Pancreas (tissue), 10 donors: ENCODE results near the gene TMEM150B. TPM values are rescaled to one million over a fixed set of nuclear protein-coding genes. Genes with fewer than 3 reads are reported as not detected.
A peak's percentile ranks its signal among the peaks of the same experiment; 100 is the strongest.
"Not testable (repeated sequence)": the region's sequence is repeated elsewhere in the genome, so short reads cannot be mapped to it uniquely, and the experiment has no call there.

Source experiments
- ATAC-seq, 4 donors: fragments of 200-7000 bp; cut with Tn5 transposase; one replicate each; pipeline versions ENCODE4 v1.8.0 to v1.9.1; 2020; ENCODE audit warnings: mild to moderate bottlenecking in 4 of 4, moderate library complexity in 4 of 4
- DNase-seq, 6 donors: peaks; one replicate each; pipeline ENCODE4 v3.0.0-alpha.2; 2020
- FAIRE-seq: peaks from 2 replicates; lab custom pipeline; 2012; peaks lifted over from hg19 to GRCh38; lab: Jason Lieb, UNC
- H3K27ac ChIP-seq, 4 donors: fragments of 200-600 bp; sonication (generic); 1 replicate in 3 of 4; 2 replicates in 1 of 4; pipeline versions ENCODE4 v1.5.0 to v1.8.0; 2020
- H3K27me3 ChIP-seq, 4 donors: fragments of 200-600 bp; one replicate each; pipeline ENCODE4 v1.8.0; 2021
- H3K36me3 ChIP-seq, 3 donors: fragments of 200-600 bp; sonication (generic) in 1 of 3; one replicate each; pipeline versions ENCODE4 v1.5.0 to v1.8.0; 2020 to 2021
- H3K4me1 ChIP-seq, 3 donors: fragments of 200-600 bp; one replicate each; pipeline ENCODE4 v1.8.0; 2021
- H3K4me3 ChIP-seq, 4 donors: fragments of 200-600 bp; sonication (generic) in 2 of 4; one replicate each; pipeline versions ENCODE4 v1.5.0 to v1.8.0; 2020 to 2021
- H3K9me3 ChIP-seq, 4 donors: fragments of 200-600 bp; one replicate each; pipeline ENCODE4 v1.8.0; 2021
- CTCF ChIP-seq, 4 donors: fragments of 200-600 bp; sonication (generic) in 3 of 4; IDR thresholded peaks; one replicate each; pipeline versions ENCODE4 v1.5.0 to v1.8.0; 2021; ENCODE audit warnings: antibody characterized with exemption in 4 of 4
- WGBS, 2 donors: extraction: QIAGEN DNeasy Blood & Tissue Kit; methylation state at CpG; one replicate each; pipeline ENCODE4 v1.1.7; 2013; 5-methylcytosine and 5-hydroxymethylcytosine counted together
- intact Hi-C, 3 donors: fragments of 100-400 bp; cut with DNase I; formaldehyde crosslinking; loops; one replicate each; pipeline versions ENCODE4 v1.11.1 to v1.14.2; 2022
- polyA plus RNA-seq, 2 donors: library from polyadenylated mRNA; stranded (reverse); fragments of 200-250 nt; gene quantifications; one replicate each; pipeline ENCODE4 v1.2.3, GENCODE V29; 2013
- total RNA-seq, 6 donors: library from RNA; stranded (reverse); fragmentation: NEBNext Ultra II Directional in 4 of 6; extraction: Animal tissue kit (Norgen Biotek cat#: 25700) in 4 of 6; gene quantifications; one replicate each; pipeline versions ENCODE4 v1.2.1 to v1.2.4, GENCODE V29; 2021 to 2023
- donor health status: healthy with polysubstance abuse.
- donor health status: DM: no; HTN: no; CAD: no; lungs with moderate emphysema.
- donor health status: DM: no; HTN: no; CAD: no.
- donor health status: control.
- donor health status: control.
- donor health status: Bipolar disorder and iron deficiency.
- donor health status: DM: yes; HTN: yes; CAD: no.
- donor health status: DM: no; HTN: no; CAD: no.
- donor health status: DM: no; HTN: no; CAD: no.
- donor health status: DM: yes; HTN: yes; CAD: no.

The TMEM150B gene
- total and polyA plus RNA-seq, 8 donors, result 0.14 to 1.3 (median 0.57) TPM; not detected in 4

- no peaks in the 10 kb centered on the region for H3K4me1 ChIP-seq
- TF ChIP-seq CTCF (IDR thresholded peaks at IDR 0.05), result no peak
- no peak for FAIRE-seq
- 2 to 4% methylated on average over 19 to 31 of the region's 44 CpGs for WGBS, 2 donors
- peak overlapping the region; percentile 62 to 98 (median 89) for H3K27ac ChIP-seq
- H3K9me3 ChIP-seq, result no peaks in the 10 kb centered on the region
- intact Hi-C loops, result no loop called here
- H3K4me3 ChIP-seq, result peak overlapping the region; percentile 35 to 62 (median 55)
- H3K36me3 ChIP-seq, result peaks cover 0 to 4% (median 0%) of the 10 kb centered on the region in 3 donors
- no peaks in the 10 kb centered on the region for H3K27me3 ChIP-seq
- peak in 5 of 6 donors; percentile 43 to 79 (median 46) for DNase-seq
- no peak for ATAC-seq
These were observed 15.0 kb upstream of the TMEM150B start for GRCh38 chr19:55339889-55340783.

- peak; percentile 6 to 29 (median 20) for TF ChIP-seq CTCF (IDR thresholded peaks at IDR 0.05)
- WGBS, 2 donors, result 0% methylated on average over 62 to 63 of the region's 63 CpGs
- H3K4me3 ChIP-seq, result peak within 1 kb of the TSS; percentile 35 to 62 (median 55)
- no peaks in the 10 kb centered on the region for H3K9me3 ChIP-seq
- H3K4me1 ChIP-seq, result no peaks in the 10 kb centered on the region
- DNase-seq (peak; percentile 100), ATAC-seq (peak; percentile 79 to 91 (median 86)), FAIRE-seq (peak; percentile 99)
- H3K27me3 ChIP-seq, result no peaks in the 10 kb centered on the region
- H3K27ac ChIP-seq, result peak within 1 kb of the TSS; percentile 96 to 98 (median 97)
- H3K36me3 ChIP-seq, result peaks cover 0 to 4% (median 0%) of the 10 kb centered on the region in 3 donors
- intact Hi-C loops, result no loop called here
These were observed 14.2 kb upstream of the TMEM150B start, which contains the start of gene KMT5C for GRCh38 chr19:55339105-55339888. KMT5C (plus strand) TSS chr19:55339876; CDS start chr19:55341937, 2,061 bp downstream.

GRCh38 chr19:55336101-55336500, 11.0 kb upstream of the TMEM150B start:
- no peak for FAIRE-seq
- 70 to 83% methylated on average over 7 of the region's 7 CpGs for WGBS, 2 donors
- DNase-seq, result no peak
- no peak for ATAC-seq
- intact Hi-C loops, result no loop called here
- H3K9me3 ChIP-seq, result no peaks in the 10 kb centered on the region
- no peak overlapping the region for H3K27ac ChIP-seq
- no peaks in the 10 kb centered on the region for H3K36me3 ChIP-seq
- H3K4me3 ChIP-seq, result no peak overlapping the region
- H3K27me3 ChIP-seq, result peaks cover 0 to 5% (median 0%) of the 10 kb centered on the region in 4 donors
- no peak for TF ChIP-seq CTCF (IDR thresholded peaks at IDR 0.05)
- H3K4me1 ChIP-seq, result no peaks in the 10 kb centered on the region

- no peak for TF ChIP-seq CTCF (IDR thresholded peaks at IDR 0.05)
- H3K27ac ChIP-seq, result no peak overlapping the region
- H3K4me1 ChIP-seq, result no peaks in the 10 kb centered on the region
- FAIRE-seq (no peak), DNase-seq (no peak), ATAC-seq (no peak)
- H3K9me3 ChIP-seq, result no peaks in the 10 kb centered on the region
- WGBS, 2 donors, result 63 to 79% methylated on average over 11 of the region's 11 CpGs
- peaks cover 0 to 5% (median 0%) of the 10 kb centered on the region in 4 donors for H3K27me3 ChIP-seq
- intact Hi-C loops, result no loop called here
- no peaks in the 10 kb centered on the region for H3K36me3 ChIP-seq
- H3K4me3 ChIP-seq, result no peak overlapping the region
These were observed 8.7 kb upstream of the TMEM150B start for GRCh38 chr19:55333870-55334269.

GRCh38 chr19:55329791-55330190, 4.7 kb upstream of the TMEM150B start:
- DNase-seq, H3K4me1 ChIP-seq, FAIRE-seq, H3K9me3 ChIP-seq, H3K36me3 ChIP-seq, H3K27ac ChIP-seq, H3K4me3 ChIP-seq, ATAC-seq, H3K27me3 ChIP-seq, intact Hi-C loops: not testable (repeated sequence)
- 71 to 88% methylated on average over 6 of the region's 6 CpGs for WGBS, 2 donors

GRCh38 chr19:55328774-55329318, 3.7 kb upstream of the TMEM150B start:
- H3K27ac ChIP-seq, H3K4me3 ChIP-seq, H3K36me3 ChIP-seq, H3K27me3 ChIP-seq, intact Hi-C loops, DNase-seq, ATAC-seq, H3K9me3 ChIP-seq, FAIRE-seq, H3K4me1 ChIP-seq: not testable (repeated sequence)
- WGBS, 2 donors, result 65 to 69% methylated on average over 4 of the region's 4 CpGs
